ENCODE results near the gene GAL.

DNA sequence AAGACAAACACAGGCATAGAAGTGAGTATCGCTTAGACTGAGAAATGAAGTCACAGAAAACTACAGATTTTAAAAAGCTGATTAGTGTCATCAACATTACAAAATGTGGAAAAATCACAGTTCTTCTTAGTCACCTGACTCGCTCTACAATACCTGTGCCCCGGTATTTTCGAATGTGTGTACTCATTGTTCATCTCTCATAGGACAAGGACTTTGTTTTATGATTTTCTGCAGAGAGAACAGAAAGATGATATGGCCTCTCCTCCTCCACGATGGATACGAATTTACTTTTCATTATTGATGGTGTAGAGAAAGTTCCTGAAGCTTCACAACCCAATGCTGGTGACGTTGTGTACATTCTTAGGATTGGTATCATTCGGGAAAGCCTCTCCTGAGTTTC lies 29.4 kb upstream of the GAL start:
- TF ChIP-seq, protein P1, sequence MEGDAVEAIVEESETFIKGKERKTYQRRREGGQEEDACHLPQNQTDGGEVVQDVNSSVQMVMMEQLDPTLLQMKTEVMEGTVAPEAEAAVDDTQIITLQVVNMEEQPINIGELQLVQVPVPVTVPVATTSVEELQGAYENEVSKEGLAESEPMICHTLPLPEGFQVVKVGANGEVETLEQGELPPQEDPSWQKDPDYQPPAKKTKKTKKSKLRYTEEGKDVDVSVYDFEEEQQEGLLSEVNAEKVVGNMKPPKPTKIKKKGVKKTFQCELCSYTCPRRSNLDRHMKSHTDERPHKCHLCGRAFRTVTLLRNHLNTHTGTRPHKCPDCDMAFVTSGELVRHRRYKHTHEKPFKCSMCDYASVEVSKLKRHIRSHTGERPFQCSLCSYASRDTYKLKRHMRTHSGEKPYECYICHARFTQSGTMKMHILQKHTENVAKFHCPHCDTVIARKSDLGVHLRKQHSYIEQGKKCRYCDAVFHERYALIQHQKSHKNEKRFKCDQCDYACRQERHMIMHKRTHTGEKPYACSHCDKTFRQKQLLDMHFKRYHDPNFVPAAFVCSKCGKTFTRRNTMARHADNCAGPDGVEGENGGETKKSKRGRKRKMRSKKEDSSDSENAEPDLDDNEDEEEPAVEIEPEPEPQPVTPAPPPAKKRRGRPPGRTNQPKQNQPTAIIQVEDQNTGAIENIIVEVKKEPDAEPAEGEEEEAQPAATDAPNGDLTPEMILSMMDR (IDR thresholded peaks at IDR 0.05 in 4 of 5, conservative IDR thresholded peaks at IDR 0.05 in 1 of 5), result no peak
- no peak for TF ChIP-seq POLR2A (IDR thresholded peaks at IDR 0.05)
